ENCODE data around the gene EPS8L3.
"Not testable (repeated sequence)": the region's sequence is repeated elsewhere in the genome, so short reads cannot be mapped to it uniquely, and the experiment has no call there.

The EPS8L3 gene

GRCh38 chr1:109726728-109727373 lies 36.9 kb downstream of the EPS8L3 start:
- DNase-seq: no peak

GRCh38 chr1:109726007-109726406 lies 37.7 kb downstream of the EPS8L3 start:
- no peak for DNase-seq

- no peak for DNase-seq
Measured at GRCh38 chr1:109725510-109725909, 38.2 kb downstream of the EPS8L3 start.

- no peak for DNase-seq
Measured at GRCh38 chr1:109724933-109725332, 38.8 kb downstream of the EPS8L3 start.

GRCh38 chr1:109722908-109723691 lies 40.6 kb downstream of the EPS8L3 start:
- DNase-seq: no peak

GRCh38 chr1:109721971-109722370 lies 41.8 kb downstream of the EPS8L3 start:
- no peak for DNase-seq

GRCh38 chr1:109721042-109721441 lies 42.7 kb downstream of the EPS8L3 start:
- no peak for DNase-seq

- no peak for DNase-seq
Measured at GRCh38 chr1:109719337-109719837, 44.3 kb downstream of the EPS8L3 start.

- no peak for DNase-seq
Measured at GRCh38 chr1:109718495-109718894, 45.2 kb downstream of the EPS8L3 start.

GRCh38 chr1:109717729-109718128 lies 46.0 kb downstream of the EPS8L3 start:
- DNase-seq: no peak

- DNase-seq: no peak
Measured at GRCh38 chr1:109716570-109717090, 47.1 kb downstream of the EPS8L3 start.

GRCh38 chr1:109716121-109716520 lies 47.6 kb downstream of the EPS8L3 start:
- DNase-seq: no peak

- DNase-seq: no peak
Measured at GRCh38 chr1:109714661-109715372, 48.9 kb downstream of the EPS8L3 start.

- DNase-seq: no peak
Measured at GRCh38 chr1:109713636-109714035, 50.1 kb downstream of the EPS8L3 start.

GRCh38 chr1:109712321-109712864 lies 51.3 kb downstream of the EPS8L3 start:
- DNase-seq: no peak

GRCh38 chr1:109711593-109712320 lies 52.0 kb downstream of the EPS8L3 start, which contains the start of gene GSTM5:
GSTM5 (plus strand) TSS chr1:109712251; CDS start chr1:109712313, 62 bp downstream.
- DNase-seq: not testable (repeated sequence)

GRCh38 chr1:109709822-109710221 lies 53.9 kb downstream of the EPS8L3 start:
- not testable (repeated sequence) for DNase-seq

GRCh38 chr1:109708949-109709348 lies 54.8 kb downstream of the EPS8L3 start:
- DNase-seq: not testable (repeated sequence)

GRCh38 chr1:109705411-109705810 lies 58.3 kb downstream of the EPS8L3 start:
- DNase-seq: no peak

GRCh38 chr1:109704173-109704572 lies 59.5 kb downstream of the EPS8L3 start:
- no peak for DNase-seq

- not testable (repeated sequence) for DNase-seq
Measured at GRCh38 chr1:109702940-109703339, 60.8 kb downstream of the EPS8L3 start.

Measured in AML-193 (cell line).